ENCODE data around the gene GALNT10.

DNA sequence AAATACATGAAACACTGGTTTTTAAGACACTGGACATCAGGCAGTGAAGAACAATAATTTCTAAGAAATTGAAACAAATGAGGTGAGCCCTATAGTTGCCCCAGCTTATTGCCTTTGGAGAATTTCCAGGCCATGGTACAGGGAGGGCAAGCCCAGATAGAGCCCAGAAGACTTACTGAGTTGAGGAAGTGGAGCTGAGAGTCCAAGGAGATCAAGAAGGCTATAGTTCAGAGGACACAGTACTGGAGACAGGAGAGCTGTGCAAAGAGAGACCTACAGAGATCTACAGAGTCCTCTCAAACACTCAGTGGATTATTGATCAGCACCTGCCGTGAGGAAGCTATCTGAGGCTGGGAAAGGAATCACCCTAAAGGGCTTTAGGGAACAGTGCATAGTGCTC, 112.6 kb downstream of the GALNT10 start:
- TF ChIP-seq POLR2A (IDR thresholded peaks at IDR 0.05): no peak
- TF ChIP-seq, protein P1, sequence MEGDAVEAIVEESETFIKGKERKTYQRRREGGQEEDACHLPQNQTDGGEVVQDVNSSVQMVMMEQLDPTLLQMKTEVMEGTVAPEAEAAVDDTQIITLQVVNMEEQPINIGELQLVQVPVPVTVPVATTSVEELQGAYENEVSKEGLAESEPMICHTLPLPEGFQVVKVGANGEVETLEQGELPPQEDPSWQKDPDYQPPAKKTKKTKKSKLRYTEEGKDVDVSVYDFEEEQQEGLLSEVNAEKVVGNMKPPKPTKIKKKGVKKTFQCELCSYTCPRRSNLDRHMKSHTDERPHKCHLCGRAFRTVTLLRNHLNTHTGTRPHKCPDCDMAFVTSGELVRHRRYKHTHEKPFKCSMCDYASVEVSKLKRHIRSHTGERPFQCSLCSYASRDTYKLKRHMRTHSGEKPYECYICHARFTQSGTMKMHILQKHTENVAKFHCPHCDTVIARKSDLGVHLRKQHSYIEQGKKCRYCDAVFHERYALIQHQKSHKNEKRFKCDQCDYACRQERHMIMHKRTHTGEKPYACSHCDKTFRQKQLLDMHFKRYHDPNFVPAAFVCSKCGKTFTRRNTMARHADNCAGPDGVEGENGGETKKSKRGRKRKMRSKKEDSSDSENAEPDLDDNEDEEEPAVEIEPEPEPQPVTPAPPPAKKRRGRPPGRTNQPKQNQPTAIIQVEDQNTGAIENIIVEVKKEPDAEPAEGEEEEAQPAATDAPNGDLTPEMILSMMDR (IDR thresholded peaks at IDR 0.05): no peak
